K562 (cell line): Measurements from ENCODE around the gene PLXND1. TPM values are rescaled to one million over a fixed set of nuclear protein-coding genes. Genes with fewer than 3 reads are reported as not detected.

Experiments
- BRD9 ChIP-seq: fragments of 450-650 bp; IDR thresholded peaks from 2 replicates; pipeline ENCODE4 v1.6.1; 2018; ENCODE audit warnings: low read depth; ENCODE audit not compliant: partially characterized antibody
- RBM39 ChIP-seq: fragments of 200-400 bp; formaldehyde crosslinking; optimal IDR thresholded peaks from 2 replicates; pipeline ENCODE3; 2018; ENCODE audit warnings: low read depth, low read length
- ZNF584 ChIP-seq: fragments of 200-800 bp; sonication (Bioruptor generic); IDR thresholded peaks from 2 replicates; pipeline ENCODE4 v1.6.1; 2016; ENCODE audit warnings: low read depth, mild to moderate bottlenecking, missing genetic modification characterization, missing compliant biosample characterization
- ZNF785 ChIP-seq: fragments of 250-450 bp; sonication (Bioruptor Pico); IDR thresholded peaks from 2 replicates; pipeline ENCODE4 v1.4.0; 2020; ENCODE audit warnings: mild to moderate bottlenecking
- polyA plus RNA-seq, 8 experiments: library from polyadenylated mRNA; depleted of rRNA in 4 of 8; stranded (reverse) in 5 of 8; unstranded in 3 of 8; fragments of >200 nt; fragmentation: Nextera tagmentation in 2 of 8; fragmentation: Illumina TruSeq in 1 of 8; extraction: Ambion mirVana in 2 of 8; extraction: Trizol in 1 of 8; gene quantifications; 2 replicates each; pipeline versions ENCODE4 v1.2.1 to v1.2.3, GENCODE V29; 2011 to 2014; ENCODE audit warnings: inconsistent platforms in 1 of 8, missing spikeins in 1 of 8
- total RNA-seq, 7 experiments: library from RNA; depleted of rRNA in 6 of 7; stranded (reverse); fragments of >200 nt in 6 of 7; fragmentation: Illumina TruSeq in 2 of 7; extraction: Trizol in 2 of 7; gene quantifications; 2 replicates each; pipeline versions ENCODE4 v1.2.1 to v1.2.3, GENCODE V29; 2011 to 2021; ENCODE audit warnings: low replicate concordance in 1 of 7
- TF ChIP-seq, protein P1 (sequence below): fragments of 250-450 bp; sonication (Bioruptor Pico); IDR thresholded peaks from 2 replicates; pipeline ENCODE4 v1.4.0; 2020; ENCODE audit warnings: mild to moderate bottlenecking, moderate library complexity, borderline replicate concordance
- TF ChIP-seq, protein P2 (sequence below): fragments of 250-450 bp; sonication (Bioruptor Pico); IDR thresholded peaks from 2 replicates; pipeline ENCODE4 v1.5.1; 2021; ENCODE audit warnings: mild to moderate bottlenecking
- TF ChIP-seq, protein P3 (sequence below), 2 experiments: fragments of 450-650 bp; IDR thresholded peaks; 2 replicates each; pipeline ENCODE4 v1.6.1; 2016
- TF ChIP-seq, protein P4 (sequence below): fragments of 200-800 bp; sonication (Bioruptor generic); IDR thresholded peaks from 2 replicates; pipeline ENCODE4 v1.6.1; 2017; ENCODE audit warnings: missing genetic modification characterization, missing compliant biosample characterization
- TF ChIP-seq, protein P5 (sequence below): sonication (generic); formaldehyde crosslinking; IDR thresholded peaks from 2 replicates; pipeline ENCODE4 v1.8.0; 2022; ENCODE audit warnings: mild to moderate bottlenecking, missing genetic modification reagents, borderline replicate concordance

Gene PLXND1
- total and polyA plus RNA-seq, 9 of the 15 experiments (the other 6 are each of a cell fraction or from before 2014, with no cell fraction given), result 0.34 to 28.8 (median 14.0) TPM

DNA sequence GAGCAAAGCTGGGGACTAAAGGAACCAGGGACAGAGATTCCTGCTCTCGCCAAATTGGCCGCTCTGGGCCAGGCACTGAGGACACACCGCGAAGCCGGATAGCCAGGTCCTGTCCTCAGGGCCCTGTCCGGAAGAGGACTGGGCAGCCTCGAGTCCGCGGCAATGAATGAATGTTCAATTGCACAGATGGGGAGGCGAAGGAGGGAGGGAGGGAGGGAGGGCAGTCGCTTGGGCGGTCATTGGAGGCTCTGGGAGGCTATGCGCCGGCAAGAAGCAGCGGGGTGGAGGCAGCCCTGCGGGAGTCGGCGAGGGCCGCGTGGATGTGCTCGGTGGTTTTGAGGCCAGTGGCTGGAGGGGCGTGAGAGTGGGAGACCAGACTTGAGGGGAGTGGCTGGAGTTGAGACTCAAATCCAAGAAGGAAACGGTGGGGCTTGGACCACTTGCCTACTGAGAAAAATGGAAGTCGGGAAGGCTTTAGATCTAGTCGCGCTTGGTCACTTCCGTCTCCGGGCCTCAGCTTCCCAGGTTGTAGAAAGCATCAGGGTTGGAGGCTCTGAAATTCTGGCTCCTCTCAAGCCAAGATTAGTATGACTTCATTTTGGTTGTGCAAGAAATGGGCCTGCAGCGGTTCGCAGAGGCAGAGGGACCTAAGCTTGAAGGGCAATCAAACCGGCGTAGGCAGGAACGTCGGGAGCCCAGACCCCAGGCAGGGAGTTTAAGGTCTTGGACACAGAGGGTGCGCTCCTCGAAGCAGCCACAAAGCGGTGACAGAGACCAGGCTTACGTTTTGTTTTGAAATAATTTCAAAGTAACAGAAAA lies 21.1 kb upstream of the PLXND1 start (continued):
- TF ChIP-seq, protein P1, sequence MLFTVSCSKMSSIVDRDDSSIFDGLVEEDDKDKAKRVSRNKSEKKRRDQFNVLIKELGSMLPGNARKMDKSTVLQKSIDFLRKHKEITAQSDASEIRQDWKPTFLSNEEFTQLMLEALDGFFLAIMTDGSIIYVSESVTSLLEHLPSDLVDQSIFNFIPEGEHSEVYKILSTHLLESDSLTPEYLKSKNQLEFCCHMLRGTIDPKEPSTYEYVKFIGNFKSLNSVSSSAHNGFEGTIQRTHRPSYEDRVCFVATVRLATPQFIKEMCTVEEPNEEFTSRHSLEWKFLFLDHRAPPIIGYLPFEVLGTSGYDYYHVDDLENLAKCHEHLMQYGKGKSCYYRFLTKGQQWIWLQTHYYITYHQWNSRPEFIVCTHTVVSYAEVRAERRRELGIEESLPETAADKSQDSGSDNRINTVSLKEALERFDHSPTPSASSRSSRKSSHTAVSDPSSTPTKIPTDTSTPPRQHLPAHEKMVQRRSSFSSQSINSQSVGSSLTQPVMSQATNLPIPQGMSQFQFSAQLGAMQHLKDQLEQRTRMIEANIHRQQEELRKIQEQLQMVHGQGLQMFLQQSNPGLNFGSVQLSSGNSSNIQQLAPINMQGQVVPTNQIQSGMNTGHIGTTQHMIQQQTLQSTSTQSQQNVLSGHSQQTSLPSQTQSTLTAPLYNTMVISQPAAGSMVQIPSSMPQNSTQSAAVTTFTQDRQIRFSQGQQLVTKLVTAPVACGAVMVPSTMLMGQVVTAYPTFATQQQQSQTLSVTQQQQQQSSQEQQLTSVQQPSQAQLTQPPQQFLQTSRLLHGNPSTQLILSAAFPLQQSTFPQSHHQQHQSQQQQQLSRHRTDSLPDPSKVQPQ, result no peak
- no peak for TF ChIP-seq BRD9
- TF ChIP-seq, protein P2, sequence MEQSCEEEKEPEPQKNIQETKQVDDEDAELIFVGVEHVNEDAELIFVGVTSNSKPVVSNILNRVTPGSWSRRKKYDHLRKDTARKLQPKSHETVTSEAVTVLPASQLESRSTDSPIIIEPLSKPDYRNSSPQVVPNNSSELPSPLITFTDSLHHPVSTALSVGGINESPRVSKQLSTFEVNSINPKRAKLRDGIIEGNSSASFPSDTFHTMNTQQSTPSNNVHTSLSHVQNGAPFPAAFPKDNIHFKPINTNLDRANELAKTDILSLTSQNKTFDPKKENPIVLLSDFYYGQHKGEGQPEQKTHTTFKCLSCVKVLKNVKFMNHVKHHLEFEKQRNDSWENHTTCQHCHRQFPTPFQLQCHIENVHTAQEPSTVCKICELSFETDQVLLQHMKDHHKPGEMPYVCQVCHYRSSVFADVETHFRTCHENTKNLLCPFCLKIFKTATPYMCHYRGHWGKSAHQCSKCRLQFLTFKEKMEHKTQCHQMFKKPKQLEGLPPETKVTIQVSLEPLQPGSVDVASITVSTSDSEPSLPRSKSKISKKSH (CRISPR knock-in tag), result no peak
- TF ChIP-seq RBM39, result no peak
- TF ChIP-seq ZNF584 (CRISPR knock-in tag), result no peak
- no peak for TF ChIP-seq ZNF785 (CRISPR knock-in tag)
- TF ChIP-seq, protein P3, sequence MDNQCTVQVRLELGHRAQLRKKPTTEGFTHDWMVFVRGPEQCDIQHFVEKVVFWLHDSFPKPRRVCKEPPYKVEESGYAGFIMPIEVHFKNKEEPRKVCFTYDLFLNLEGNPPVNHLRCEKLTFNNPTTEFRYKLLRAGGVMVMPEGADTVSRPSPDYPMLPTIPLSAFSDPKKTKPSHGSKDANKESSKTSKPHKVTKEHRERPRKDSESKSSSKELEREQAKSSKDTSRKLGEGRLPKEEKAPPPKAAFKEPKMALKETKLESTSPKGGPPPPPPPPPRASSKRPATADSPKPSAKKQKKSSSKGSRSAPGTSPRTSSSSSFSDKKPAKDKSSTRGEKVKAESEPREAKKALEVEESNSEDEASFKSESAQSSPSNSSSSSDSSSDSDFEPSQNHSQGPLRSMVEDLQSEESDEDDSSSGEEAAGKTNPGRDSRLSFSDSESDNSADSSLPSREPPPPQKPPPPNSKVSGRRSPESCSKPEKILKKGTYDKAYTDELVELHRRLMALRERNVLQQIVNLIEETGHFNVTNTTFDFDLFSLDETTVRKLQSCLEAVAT (IDR thresholded peaks at IDR 0.05), result peak in 1 of 2 experiments; percentile 75; a peak in 1 of 4 replicates
- TF ChIP-seq, protein P4, sequence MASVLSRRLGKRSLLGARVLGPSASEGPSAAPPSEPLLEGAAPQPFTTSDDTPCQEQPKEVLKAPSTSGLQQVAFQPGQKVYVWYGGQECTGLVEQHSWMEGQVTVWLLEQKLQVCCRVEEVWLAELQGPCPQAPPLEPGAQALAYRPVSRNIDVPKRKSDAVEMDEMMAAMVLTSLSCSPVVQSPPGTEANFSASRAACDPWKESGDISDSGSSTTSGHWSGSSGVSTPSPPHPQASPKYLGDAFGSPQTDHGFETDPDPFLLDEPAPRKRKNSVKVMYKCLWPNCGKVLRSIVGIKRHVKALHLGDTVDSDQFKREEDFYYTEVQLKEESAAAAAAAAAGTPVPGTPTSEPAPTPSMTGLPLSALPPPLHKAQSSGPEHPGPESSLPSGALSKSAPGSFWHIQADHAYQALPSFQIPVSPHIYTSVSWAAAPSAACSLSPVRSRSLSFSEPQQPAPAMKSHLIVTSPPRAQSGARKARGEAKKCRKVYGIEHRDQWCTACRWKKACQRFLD (CRISPR knock-in tag), result no peak
- TF ChIP-seq, protein P5, sequence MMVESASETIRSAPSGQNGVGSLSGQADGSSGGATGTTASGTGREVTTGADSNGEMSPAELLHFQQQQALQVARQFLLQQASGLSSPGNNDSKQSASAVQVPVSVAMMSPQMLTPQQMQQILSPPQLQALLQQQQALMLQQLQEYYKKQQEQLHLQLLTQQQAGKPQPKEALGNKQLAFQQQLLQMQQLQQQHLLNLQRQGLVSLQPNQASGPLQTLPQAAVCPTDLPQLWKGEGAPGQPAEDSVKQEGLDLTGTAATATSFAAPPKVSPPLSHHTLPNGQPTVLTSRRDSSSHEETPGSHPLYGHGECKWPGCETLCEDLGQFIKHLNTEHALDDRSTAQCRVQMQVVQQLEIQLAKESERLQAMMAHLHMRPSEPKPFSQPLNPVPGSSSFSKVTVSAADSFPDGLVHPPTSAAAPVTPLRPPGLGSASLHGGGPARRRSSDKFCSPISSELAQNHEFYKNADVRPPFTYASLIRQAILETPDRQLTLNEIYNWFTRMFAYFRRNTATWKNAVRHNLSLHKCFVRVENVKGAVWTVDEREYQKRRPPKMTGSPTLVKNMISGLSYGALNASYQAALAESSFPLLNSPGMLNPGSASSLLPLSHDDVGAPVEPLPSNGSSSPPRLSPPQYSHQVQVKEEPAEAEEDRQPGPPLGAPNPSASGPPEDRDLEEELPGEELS (CRISPR knock-in tag), result 0 out of 2 replicates have a peak, but pooled peaks have one; percentile 0
